Superior temporal gyrus (tissue), 1 donor: Measurements from ENCODE around the gene C4B.
"Not testable (repeated sequence)": the region's sequence is repeated elsewhere in the genome, so short reads cannot be mapped to it uniquely, and the experiment has no call there.

Source experiments
- DNase-seq: peaks from one replicate; pipeline ENCODE4 v3.0.0-alpha.2; 2016; ENCODE audit errors: extremely low spot score

Gene C4B

GRCh38 chr6:32035283-32036013 is 20.9 kb downstream of the C4B start:
- DNase-seq: not testable (repeated sequence)

- DNase-seq: not testable (repeated sequence)
Measured at GRCh38 chr6:32037136-32037535, 22.5 kb downstream of the C4B start.

DNA sequence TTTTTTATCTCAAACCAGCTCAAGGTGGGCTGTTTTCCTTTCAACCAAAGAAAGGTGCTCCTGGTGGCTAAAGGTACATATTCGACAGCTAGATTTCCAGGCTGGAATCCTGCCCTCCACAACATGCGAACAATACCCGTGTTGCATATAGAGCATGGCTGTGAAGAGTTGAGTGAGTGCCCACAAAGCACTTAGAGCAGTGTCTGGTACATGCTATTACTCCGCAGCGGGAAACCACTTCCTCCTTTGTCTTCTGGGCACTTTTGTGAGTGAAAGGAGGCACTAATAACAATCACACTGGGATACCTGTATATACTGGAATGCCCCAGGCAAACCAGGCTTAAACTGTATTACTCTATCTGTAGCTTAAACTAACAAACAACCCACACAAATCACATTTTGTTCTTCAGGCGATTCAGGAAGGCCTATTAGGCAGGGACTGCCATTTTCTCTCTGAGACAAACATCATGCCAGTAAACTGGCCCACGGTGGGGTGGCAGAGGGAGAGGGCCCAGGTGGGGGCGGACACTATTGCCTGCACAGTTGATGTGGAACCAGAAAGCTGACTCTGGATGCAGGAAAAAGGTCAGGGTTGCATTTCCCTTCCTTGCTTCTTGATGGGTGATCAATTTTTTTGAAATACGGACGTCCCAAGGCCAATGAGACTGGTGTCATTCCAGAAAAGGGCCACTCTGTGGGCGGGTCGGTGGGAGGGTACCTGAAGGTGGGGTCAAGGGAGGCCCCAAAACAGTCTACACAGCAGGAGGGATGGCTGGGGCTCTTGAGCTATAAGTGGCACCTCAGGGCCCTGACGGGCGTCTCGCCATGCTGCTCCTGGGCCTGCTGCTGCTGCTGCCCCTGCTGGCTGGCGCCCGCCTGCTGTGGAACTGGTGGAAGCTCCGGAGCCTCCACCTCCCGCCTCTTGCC is 23.3 kb downstream of the C4B start, which contains the start of gene CYP21A2:
Gene CYP21A2 (plus strand): TSS at position 818 of the 927 bp plus-strand sequence. CDS start 8 bp downstream, at position 826.
- not testable (repeated sequence) for DNase-seq

DNA sequence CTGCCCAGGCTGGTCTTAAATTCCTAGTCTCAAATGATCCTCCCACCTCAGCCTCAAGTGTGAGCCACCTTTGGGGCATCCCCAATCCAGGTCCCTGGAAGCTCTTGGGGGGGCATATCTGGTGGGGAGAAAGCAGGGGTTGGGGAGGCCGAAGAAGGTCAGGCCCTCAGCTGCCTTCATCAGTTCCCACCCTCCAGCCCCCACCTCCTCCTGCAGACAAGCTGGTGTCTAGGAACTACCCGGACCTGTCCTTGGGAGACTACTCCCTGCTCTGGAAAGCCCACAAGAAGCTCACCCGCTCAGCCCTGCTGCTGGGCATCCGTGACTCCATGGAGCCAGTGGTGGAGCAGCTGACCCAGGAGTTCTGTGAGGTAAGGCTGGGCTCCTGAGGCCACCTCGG is 24.3 kb downstream of the C4B start:
- not testable (repeated sequence) for DNase-seq

GRCh38 chr6:32039321-32040274 is 25.0 kb downstream of the C4B start:
- DNase-seq: not testable (repeated sequence)

DNA sequence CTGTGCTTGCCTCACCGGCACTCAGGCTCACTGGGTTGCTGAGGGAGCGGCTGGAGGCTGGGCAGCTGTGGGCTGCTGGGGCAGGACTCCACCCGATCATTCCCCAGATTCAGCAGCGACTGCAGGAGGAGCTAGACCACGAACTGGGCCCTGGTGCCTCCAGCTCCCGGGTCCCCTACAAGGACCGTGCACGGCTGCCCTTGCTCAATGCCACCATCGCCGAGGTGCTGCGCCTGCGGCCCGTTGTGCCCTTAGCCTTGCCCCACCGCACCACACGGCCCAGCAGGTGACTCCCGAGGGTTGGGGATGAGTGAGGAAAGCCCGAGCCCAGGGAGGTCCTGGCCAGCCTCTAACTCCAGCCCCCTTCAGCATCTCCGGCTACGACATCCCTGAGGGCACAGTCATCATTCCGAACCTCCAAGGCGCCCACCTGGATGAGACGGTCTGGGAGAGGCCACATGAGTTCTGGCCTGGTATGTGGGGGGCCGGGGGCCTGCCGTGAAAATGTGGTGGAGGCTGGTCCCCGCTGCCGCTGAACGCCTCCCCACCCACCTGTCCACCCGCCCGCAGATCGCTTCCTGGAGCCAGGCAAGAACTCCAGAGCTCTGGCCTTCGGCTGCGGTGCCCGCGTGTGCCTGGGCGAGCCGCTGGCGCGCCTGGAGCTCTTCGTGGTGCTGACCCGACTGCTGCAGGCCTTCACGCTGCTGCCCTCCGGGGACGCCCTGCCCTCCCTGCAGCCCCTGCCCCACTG is 25.9 kb downstream of the C4B start:
- DNase-seq: not testable (repeated sequence)

GRCh38 chr6:32041050-32041321 is 26.4 kb downstream of the C4B start:
- DNase-seq: not testable (repeated sequence)

GRCh38 chr6:32041385-32041784 is 26.8 kb downstream of the C4B start:
- DNase-seq: not testable (repeated sequence)

DNA sequence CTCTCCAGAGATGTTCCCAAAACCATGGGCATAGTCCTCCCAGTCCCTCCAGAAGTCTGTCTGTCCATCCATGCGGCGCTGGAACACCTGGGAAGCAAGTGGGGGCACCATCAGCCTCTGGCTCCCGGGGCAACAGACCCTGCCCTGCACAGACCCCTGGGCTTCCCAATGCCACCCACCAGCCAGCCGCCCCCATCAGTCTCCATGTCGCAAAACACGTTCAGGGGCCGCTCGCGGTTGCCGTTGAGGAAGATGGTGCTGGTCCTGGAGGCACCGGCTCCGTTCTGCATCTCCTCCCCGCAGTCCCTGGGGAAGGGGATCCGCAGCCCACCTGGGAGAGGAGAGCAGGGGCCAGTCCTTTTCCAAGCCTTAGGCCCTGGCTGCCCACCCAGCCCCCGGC is 27.7 kb downstream of the C4B start:
- DNase-seq: not testable (repeated sequence)

- DNase-seq: not testable (repeated sequence)
Measured at GRCh38 chr6:32043589-32044380, 29.2 kb downstream of the C4B start.

DNA sequence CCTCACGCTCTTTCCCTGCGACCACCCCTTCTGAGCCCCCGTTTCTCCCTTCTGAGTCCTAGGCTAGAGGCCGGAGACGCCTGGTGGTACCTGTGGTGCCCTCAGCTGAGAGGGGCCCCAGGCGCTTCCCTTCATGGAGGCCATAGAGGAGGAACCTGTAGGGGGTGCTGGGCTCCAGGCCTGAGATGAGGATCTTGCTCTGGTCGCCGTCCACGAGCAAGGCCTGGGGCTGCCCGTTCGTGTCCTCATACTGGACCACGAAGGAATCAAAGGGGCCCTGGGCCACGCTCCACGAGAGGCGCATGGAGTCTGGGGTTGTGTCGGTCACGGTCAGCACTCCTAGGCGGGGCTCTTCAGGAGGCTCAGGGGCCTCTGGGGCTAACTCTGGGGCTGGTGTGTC is 30.3 kb downstream of the C4B start:
- not testable (repeated sequence) for DNase-seq

- no peak for DNase-seq
Measured at GRCh38 chr6:32045811-32046449, 31.3 kb downstream of the C4B start.

DNA sequence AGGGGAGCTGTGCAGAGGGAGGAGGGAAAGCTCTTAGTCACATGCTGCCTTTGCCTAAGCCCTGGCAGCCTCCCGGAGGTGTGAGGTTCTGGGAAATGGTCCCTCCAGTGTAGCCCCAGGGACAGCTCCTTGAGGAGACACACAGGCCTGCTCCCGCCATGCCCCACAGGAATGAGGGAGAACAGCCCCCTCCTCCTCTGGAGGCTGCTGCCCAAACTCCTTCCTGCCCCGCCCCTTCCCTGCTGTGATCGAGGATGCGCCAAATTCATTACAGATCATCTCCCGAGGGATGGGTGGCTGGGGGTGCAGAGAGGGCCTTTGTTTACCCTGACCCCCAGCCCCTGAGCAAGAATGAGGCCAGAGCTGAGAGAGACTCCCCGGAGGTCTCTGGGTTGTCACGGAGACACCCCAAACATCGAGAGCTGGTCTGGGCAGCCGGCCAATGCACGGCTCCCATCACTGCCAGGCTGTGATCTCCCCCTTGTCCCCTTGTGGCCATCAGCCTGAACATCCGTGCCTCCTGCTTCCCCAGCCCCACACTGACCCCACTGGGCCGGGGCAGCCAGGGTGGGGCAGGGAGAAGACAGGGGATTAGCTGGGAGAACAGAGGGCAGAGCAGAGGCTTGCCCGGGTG is 32.0 kb downstream of the C4B start:
- DNase-seq: no peak

DNA sequence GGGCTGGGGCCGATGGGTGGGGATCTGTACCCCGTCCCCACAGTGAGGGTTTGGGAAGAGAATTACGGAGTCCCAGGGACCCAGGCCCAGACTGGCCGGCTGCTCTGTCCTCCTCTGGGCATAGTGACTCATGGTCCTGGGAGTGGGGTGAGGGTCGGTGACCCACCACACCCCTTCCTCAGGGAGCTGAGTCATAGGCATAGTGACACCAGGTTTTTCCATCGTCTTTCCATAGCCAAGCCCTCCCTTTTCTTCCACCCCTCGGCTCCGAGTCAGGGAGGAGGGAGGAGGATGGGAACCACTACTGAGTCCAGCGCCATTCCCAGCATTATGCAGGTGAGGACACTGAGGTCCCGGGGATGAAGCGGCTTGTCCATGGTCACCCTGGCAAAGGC is 32.5 kb downstream of the C4B start:
- DNase-seq: no peak

DNA sequence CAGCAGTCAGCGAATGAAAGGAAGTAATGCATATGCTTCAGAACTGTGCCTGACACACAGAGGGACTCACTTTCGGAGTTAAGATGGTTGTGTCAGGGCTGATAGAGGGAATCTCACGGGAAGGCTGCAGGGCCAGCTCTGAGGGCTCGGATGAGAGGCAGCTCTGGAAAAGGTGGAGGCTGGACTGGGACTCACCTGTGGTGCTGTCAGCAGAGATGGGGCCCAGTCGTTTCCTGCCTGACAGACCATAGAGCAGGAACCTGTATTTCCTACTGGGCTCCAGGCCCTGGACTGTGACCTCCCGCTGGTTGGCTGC is 32.9 kb downstream of the C4B start:
- no peak for DNase-seq

DNA sequence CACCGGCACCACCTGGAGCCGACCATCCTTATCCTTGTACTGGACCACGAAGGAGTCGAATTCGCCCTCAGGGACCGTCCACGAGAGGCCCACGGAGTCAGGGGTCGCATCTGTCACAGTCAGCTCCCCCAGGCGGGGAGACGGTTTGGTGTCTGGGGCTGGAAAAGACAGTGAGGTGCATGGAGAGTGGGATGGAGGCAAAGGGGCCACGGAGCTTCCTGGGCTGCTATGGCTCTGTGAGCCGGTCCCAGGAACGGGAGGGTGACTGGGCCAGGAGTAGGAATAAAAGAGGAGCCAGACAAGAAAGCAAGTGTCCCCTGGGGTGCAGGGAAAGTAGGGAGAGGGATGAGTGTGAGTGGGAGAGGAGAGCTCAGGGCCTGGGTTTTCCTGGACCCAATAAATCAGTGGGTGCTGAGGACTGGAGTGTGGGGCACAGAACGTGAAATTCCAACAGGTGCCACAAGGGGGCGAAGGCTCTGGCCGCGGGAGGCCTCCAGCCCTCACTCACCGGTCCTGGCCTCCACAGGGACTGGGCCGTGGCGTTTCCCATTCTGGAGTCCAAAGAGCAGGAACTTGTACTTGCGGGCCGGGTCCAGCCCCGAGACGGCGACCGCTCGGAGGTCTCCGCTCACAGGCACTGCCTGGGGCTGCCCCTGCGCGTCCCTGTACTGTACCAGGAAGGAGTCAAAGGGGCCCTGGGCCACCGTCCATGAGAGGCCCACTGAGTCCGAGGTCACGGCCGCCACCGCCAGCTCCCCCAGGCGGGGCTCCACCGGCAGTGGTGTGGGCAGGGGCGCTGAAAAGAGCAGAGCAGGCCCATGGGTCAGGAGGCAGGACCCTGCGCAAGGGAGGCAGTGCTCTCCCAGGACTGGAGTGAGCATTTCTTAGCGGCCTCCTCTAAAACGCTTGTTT is 33.5 kb downstream of the C4B start:
- DNase-seq: peak; percentile 69

DNA sequence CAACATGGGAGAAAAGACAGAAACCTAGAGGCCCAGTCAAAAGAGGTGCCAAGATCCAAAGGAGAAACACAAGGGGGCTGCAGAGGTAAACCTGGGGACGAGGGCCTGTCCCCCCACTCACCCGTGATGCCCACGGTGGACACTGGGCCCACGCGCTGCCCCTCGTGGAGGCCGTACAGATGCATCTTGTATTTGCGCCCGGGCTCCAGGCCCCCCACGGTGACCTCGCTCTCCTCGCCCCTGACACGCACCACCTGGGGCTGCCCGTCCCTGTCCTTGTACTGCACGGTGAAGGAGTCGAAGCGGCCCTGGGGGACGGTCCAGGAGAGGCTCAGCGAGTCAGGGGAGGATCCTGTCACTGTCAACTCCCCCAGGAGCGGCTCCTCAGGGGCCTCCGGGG is 34.6 kb downstream of the C4B start:
- not testable (repeated sequence) for DNase-seq

DNA sequence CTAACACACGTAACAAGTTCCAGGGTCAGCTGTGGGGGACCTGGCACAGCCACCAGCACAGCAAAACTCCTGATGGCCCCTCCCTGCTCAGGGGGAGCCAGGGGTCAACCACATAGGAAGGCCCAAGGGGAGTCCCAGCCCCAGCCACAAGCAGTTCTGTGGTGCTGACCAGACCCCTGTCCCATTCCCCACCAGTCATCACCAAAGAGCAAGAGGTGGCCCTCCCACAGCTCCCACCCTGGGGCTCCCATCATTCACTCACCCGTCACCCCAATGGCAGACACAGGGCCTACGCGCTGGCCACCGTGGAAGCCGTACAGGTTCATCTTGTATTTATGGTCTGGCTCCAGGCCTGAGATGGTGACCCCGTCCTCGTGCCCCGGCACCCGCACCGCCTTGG is 35.1 kb downstream of the C4B start:
- DNase-seq: not testable (repeated sequence)
